Heart left ventricle (tissue), 16 donors: ENCODE results near the gene SALL2. TPM values are rescaled to one million over a fixed set of nuclear protein-coding genes. Genes with fewer than 3 reads are reported as not detected.

Experiments used
- ATAC-seq, 4 donors: fragments of 200-7000 bp; cut with Tn5 transposase; one replicate each; pipeline ENCODE4 v1.9.1; 2020 to 2022; ENCODE audit warnings: moderate library complexity in 4 of 4, mild to moderate bottlenecking in 3 of 4, moderate number of reproducible peaks in 1 of 4
- DNase-seq, 5 donors: peaks; one replicate each; pipeline ENCODE4 v3.0.0-alpha.2; 2020
- H3K27ac ChIP-seq, 12 donors: fragments of 200-600 bp; sonication (generic) in 4 of 12; one replicate each; pipeline versions ENCODE4 v1.5.0 to v1.8.0; 2016 to 2022; ENCODE audit warnings: mild to moderate bottlenecking in 2 of 12
- H3K27me3 ChIP-seq, 9 donors: fragments of 200-600 bp; sonication (generic) in 2 of 9; one replicate each; pipeline versions ENCODE4 v1.5.1 to v1.8.0; 2016 to 2022; ENCODE audit warnings: mild to moderate bottlenecking in 3 of 9
- H3K36me3 ChIP-seq, 9 donors: fragments of 200-600 bp; sonication (generic) in 2 of 9; one replicate each; pipeline versions ENCODE4 v1.5.0 to v1.8.0; 2018 to 2022; ENCODE audit warnings: mild to moderate bottlenecking in 2 of 9
- H3K4me1 ChIP-seq, 12 donors: fragments of 200-600 bp; sonication (generic) in 4 of 12; one replicate each; pipeline versions ENCODE4 v1.5.0 to v1.8.0; 2016 to 2022; ENCODE audit warnings: mild to moderate bottlenecking in 3 of 12
- H3K4me3 ChIP-seq, 12 donors: fragments of 200-600 bp; sonication (generic) in 4 of 12; one replicate each; pipeline versions ENCODE4 v1.5.0 to v1.8.0; 2017 to 2022; ENCODE audit warnings: mild to moderate bottlenecking in 9 of 12, moderate library complexity in 4 of 12
- H3K9me3 ChIP-seq, 12 donors: fragments of 200-600 bp; sonication (generic) in 4 of 12; one replicate each; pipeline versions ENCODE4 v1.5.0 to v1.8.0; 2016 to 2022; ENCODE audit warnings: mild to moderate bottlenecking in 1 of 12
- CTCF ChIP-seq, 12 donors: fragments of 200-600 bp; sonication (generic) in 4 of 12; IDR thresholded peaks; one replicate each; pipeline versions ENCODE4 v1.5.0 to v1.8.0; 2018 to 2022; ENCODE audit warnings: antibody characterized with exemption in 12 of 12, mild to moderate bottlenecking in 5 of 12
- POLR2A ChIP-seq, 2 donors: fragments of 450-650 bp; IDR thresholded peaks; one replicate each; pipeline ENCODE4 v1.6.1; 2017; ENCODE audit warnings: antibody characterized with exemption in 2 of 2, mild to moderate bottlenecking in 2 of 2, moderate library complexity in 2 of 2
- whole genome bisulfite sequencing, 4 donors: extraction: QIAGEN DNeasy Blood & Tissue Kit in 2 of 4; methylation state at CpG; one replicate each; pipeline versions ENCODE4 v1.1.5 to v1.1.7; 2013 to 2018; 5-methylcytosine and 5-hydroxymethylcytosine counted together
- intact Hi-C, 10 donors: fragments of 100-400 bp; cut with DNase I; formaldehyde crosslinking; loops; one replicate each; pipeline versions ENCODE4 v1.11.1 to v1.14.2; 2022
- polyA plus RNA-seq, 2 donors: library from polyadenylated mRNA; stranded (reverse); fragments of 200-250 nt; gene quantifications; one replicate each; pipeline ENCODE4 v1.2.3, GENCODE V29; 2013
- total RNA-seq, 9 donors: library from RNA; depleted of rRNA in 2 of 9; stranded (reverse); fragments of >200 nt in 2 of 9; fragmentation: NEBNext Ultra II Directional in 3 of 9; extraction: Animal tissue kit (Norgen Biotek cat#: 25700) in 3 of 9; gene quantifications; one replicate each; pipeline versions ENCODE4 v1.1.0 to v1.2.4, GENCODE V29; 2016 to 2023
- donor health status: ischemic (EF 13 %, LVEDD 7.1; RV severe dilation, severe dysfunction).
- donor health status: healthy with polysubstance abuse.
- donor health status: DM: no; HTN: yes; CAD: no.
- donor health status: DM: no; HTN: no; CAD: no.
- donor health status: ischemic (EF 25% LVEDD 6.9; RV normal size, moderate dysfunction).
- donor health status: ischemic (EF 25% LVEDD 5.7; RV mildly dilated, moderate dysfunction).
- donor health status: healthy.
- donor health status: DM: yes; HTN: yes; CAD: no.
- donor health status: ischemic (EF 35%, LVEDD 5.7; RV mildly dilated, moderate dysfunction).
- donor health status: nonischemic (EF 11% LVEDD 7.7; RV severe dilation, severe dysfunction).
- donor health status: DM: yes; HTN: yes; CAD: no.
- donor health status: PGD.
- donor health status: ischemic (EF 29% LVEDD 5.4; RV normal size, mild dysfunction).
- donor health status: nonischemic (EF 23%, LVEDD 6.1; RV moderate dilation, normal function).

SALL2 gene
- total and polyA plus RNA-seq, 11 donors = 1.4 to 9.4 (median 3.9) TPM

- WGBS, 4 donors = 0 to 1% (median 0%) methylated on average over 45 to 53 of the region's 53 CpGs
- H3K9me3 ChIP-seq = no peaks in the 10 kb centered on the region
- H3K4me1 ChIP-seq = peaks cover 0 to 28% (median 13%) of the 10 kb centered on the region in 12 donors
- no peak for TF ChIP-seq POLR2A (IDR thresholded peaks at IDR 0.05)
- peak in 1 of 12 donors; percentile 7 for TF ChIP-seq CTCF (IDR thresholded peaks at IDR 0.05)
- no peaks in the 10 kb centered on the region for H3K27me3 ChIP-seq
- peak within 1 kb of the TSS; percentile 64 to 94 (median 82) for H3K4me3 ChIP-seq
- intact Hi-C loops = loop anchor here in 4 of 10 donors (1.0 to 5.0 kb wide), 8 partner anchors 34 to 829 kb away; partner anchors contain the start of genes RAB2B (in 3 of the 4), TOX4 (in 2 of the 4), CHD8 (in 1 of the 4) and HNRNPC (in 1 of the 4)
- peak within 1 kb of the TSS; percentile 55 to 92 (median 82) for H3K27ac ChIP-seq
- H3K36me3 ChIP-seq = peaks cover 0 to 30% (median 15%) of the 10 kb centered on the region in 9 donors
- peak; percentile 99 to 100 (median 100) for ATAC-seq
- DNase-seq = peak; percentile 96 to 99 (median 98)
These were observed 15.2 kb downstream of the SALL2 start, which contains the start of gene METTL3 for GRCh38 chr14:21510735-21511657. Gene METTL3, minus strand, starts transcription at chr14:21511340. Its CDS starts 117 bp downstream, at chr14:21511223.

GRCh38 chr14:21509432-21510143 is 16.6 kb downstream of the SALL2 start:
- whole genome bisulfite sequencing, 4 donors = 77 to 83% (median 83%) methylated on average over 6 of the region's 6 CpGs
- Histone ChIP-seq H3K27ac (no peak overlapping the region), H3K4me3 (peak overlapping the region in 8 of 12 donors; percentile 69 to 94 (median 89)), H3K4me1 (peaks cover 0 to 34% (median 13%) of the 10 kb centered on the region in 12 donors), H3K36me3 (peaks cover 0 to 30% (median 15%) of the 10 kb centered on the region in 9 donors), H3K9me3 (no peaks in the 10 kb centered on the region), H3K27me3 (no peaks in the 10 kb centered on the region)
- intact Hi-C loops = loop anchor here in 7 of 10 donors (2.0 to 10.0 kb wide), 7 partner anchors 32 to 827 kb away; partner anchors contain the start of genes RAB2B (in 2 of the 7), TOX4 (in 2 of the 7), HNRNPC (in 1 of the 7) and RNASE4 (in 1 of the 7)
- ATAC-seq (no peak), DNase-seq (no peak)
- TF ChIP-seq CTCF (IDR thresholded peaks at IDR 0.05) (no peak), POLR2A (IDR thresholded peaks at IDR 0.05) (no peak)

- DNase-seq (no peak), ATAC-seq (no peak)
- no peaks in the 10 kb centered on the region for H3K9me3 ChIP-seq
- 76 to 96% (median 94%) methylated on average over 2 of the region's 2 CpGs for WGBS, 4 donors
- peaks cover 0 to 55% (median 37%) of the 10 kb centered on the region in 9 donors for H3K36me3 ChIP-seq
- H3K27me3 ChIP-seq = no peaks in the 10 kb centered on the region
- intact Hi-C loops = loop anchor here in 3 of 10 donors (5.0 to 10.0 kb wide), 2 partner anchors 48 to 51 kb away; no protein-coding TSS in a partner anchor
- TF ChIP-seq CTCF (IDR thresholded peaks at IDR 0.05) (no peak), POLR2A (IDR thresholded peaks at IDR 0.05) (no peak)
- H3K27ac ChIP-seq = no peak overlapping the region
- no peak overlapping the region for H3K4me3 ChIP-seq
- H3K4me1 ChIP-seq = peaks cover 0 to 34% (median 13%) of the 10 kb centered on the region in 12 donors
These were observed 19.6 kb downstream of the SALL2 start for GRCh38 chr14:21506557-21506956.
